ENCODE results near the gene PIP4K2A.

- TF ChIP-seq CTCF (IDR thresholded peaks at IDR 0.05; ENCODE audit: insufficient read depth, low read length, poor library complexity, severe bottlenecking) (no peak), EZH2phosphoT487 (conservative IDR thresholded peaks at IDR 0.05; ENCODE audit: low read length) (no peak)
Measured at GRCh38 chr10:22531008-22531407, 183.4 kb downstream of the PIP4K2A start.
